HUDEP-2 (cell line): Measurements from ENCODE around the gene DNAL4.

ENCODE experiments used
- DNase-seq, 76 experiments: peaks; one replicate each; lab custom pipeline; 2025; ENCODE audit not compliant: unreplicated experiment in 76 of 76; lab: John Stamatoyannopoulos, UW

The DNAL4 gene

DNA sequence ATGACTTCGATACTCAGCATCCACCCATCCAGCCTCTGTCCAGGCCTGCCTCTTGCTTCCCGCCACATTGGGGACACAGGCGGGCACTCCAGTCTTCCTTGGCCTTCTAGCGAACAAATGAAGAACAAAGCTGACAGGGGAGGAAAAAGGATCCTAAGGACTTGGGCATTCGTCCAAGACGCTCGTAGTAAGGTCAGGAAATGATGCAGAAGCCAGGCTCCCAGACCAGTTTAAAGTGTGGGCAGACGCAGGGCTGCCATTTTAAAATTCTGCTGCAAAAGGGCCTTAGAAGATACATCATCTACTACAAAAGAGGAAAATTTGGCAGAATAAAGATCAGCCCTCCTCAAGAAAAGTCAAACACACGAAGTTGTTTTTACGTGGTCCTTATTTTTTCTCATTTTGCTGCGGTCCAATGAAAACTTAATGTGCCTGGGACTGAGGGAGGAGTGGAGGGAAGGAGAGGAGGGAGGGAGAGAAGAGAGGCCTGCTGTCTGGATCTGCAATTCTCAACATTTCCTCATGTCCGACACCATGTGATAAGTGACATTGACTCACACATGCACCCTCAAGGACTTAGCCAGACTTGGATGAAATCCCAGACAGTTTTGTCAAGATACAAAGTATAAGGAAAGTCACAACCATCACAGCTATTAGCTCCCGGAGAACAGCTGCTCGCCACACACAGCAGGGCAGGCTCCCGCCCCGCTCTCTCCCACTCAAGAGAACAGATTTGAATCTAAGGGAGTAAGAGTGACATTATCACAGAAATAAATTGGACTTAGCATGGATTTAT is 5.7 kb downstream of the DNAL4 start:
- DNase-seq: no peak

GRCh38 chr22:38786631-38787030 is 7.3 kb downstream of the DNAL4 start:
- DNase-seq: no peak

DNA sequence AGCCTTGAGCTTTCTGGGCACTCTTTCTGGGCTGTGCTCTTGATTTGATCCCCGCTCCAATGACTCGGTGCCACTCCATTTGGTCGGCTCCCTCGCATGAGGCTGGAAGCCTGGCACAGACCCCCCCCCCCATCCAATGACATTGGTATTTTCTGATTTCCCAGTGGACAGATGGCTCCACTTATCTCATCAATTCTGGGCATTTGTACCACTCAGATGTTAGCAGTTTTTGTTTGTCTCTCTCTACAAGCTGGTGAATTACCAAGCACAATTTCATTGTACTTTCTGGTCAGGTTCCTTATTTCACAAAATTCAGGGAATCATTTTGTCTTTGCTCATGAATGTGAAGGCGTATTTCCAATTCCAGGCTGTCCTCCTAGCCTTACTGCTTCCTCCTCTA is 9.1 kb downstream of the DNAL4 start:
- no peak for DNase-seq

DNA sequence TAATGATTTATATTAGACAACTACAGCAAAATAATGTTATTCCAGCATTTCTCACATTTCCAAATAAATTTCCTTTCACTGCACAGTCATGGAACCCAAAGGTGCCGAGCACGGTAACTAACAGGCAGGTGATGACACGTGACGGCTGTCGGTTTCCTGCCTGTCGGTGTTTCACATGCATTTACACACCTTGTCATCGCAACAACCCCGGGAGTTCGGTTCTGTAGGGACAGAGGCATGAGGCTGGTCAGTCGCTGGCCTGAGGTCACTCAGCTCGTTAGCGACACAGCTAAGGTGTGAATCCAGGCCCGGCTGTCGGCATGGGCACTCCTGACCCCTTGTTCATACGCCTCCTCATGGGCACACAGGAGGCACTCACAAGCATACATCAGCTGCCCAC is 9.9 kb downstream of the DNAL4 start:
- no peak for DNase-seq

DNA sequence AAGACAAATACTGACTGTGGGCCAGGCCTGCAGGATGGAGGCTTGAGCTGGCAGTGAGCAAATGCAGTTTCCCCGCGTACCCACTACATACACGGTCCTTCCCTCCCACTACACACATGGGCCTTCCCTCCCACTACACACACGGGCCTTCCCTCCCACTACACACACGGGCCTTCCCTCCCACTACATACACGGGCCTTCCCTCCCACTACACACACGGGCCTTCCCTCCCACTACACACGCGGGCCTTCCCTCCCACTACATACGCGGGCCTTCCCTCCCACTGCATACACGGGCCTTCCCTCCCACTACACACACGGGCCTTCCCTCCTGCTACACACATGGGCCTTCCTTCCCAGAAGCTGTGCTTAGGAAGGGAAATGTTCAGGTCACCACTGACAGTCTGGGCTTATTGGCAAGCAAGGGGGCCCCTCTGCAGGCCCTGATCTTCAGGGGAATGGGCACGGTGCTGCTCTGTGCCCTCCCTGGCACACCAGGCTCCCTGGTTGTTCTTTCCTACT is 10.8 kb downstream of the DNAL4 start:
- no peak for DNase-seq

GRCh38 chr22:38782402-38783094 is 11.4 kb downstream of the DNAL4 start:
- no peak for DNase-seq

GRCh38 chr22:38781033-38781432 is 12.9 kb downstream of the DNAL4 start:
- no peak for DNase-seq

- DNase-seq: no peak
These were observed 16.8 kb downstream of the DNAL4 start for GRCh38 chr22:38777087-38777671.

DNA sequence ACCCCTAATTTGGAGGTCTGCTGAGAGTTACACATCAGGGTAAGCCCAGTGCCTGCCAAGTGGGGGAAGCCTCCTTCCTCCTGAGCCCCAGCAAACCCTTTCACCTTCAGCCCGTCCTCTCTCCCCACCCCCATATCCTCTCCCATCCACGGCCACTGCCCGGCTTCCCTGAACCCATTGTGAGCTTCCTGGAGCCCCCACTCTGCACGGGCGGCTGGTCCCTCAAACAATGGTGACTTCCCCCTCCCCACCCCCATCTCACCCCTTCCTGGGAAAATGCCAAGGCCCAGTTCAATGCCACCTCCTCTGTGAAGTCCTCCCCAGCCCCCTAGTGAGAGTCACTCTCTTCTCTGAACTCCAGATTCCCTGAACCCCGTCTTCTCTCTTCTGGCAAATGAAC is 17.9 kb downstream of the DNAL4 start:
- DNase-seq: no peak

DNA sequence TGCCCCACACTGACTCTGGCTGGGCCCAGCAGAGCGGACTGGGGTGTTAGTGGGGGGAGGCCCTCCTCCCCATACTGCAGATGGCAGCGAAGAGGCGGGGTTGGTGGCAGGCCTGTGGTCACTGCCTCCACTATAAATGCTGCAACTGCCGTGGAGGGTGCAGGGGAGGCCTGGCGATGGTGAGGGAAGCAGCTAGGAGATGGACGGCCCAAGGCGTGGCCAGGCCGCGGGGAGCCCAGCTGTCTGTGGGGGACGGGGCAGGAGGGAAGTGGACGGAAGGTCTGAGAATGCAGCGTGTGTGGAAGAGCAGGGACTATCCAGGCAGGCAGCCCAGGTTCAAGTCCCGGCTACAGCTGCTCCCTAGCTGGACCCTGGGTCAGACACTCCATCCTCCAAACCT is 18.3 kb downstream of the DNAL4 start:
- DNase-seq: no peak

DNA sequence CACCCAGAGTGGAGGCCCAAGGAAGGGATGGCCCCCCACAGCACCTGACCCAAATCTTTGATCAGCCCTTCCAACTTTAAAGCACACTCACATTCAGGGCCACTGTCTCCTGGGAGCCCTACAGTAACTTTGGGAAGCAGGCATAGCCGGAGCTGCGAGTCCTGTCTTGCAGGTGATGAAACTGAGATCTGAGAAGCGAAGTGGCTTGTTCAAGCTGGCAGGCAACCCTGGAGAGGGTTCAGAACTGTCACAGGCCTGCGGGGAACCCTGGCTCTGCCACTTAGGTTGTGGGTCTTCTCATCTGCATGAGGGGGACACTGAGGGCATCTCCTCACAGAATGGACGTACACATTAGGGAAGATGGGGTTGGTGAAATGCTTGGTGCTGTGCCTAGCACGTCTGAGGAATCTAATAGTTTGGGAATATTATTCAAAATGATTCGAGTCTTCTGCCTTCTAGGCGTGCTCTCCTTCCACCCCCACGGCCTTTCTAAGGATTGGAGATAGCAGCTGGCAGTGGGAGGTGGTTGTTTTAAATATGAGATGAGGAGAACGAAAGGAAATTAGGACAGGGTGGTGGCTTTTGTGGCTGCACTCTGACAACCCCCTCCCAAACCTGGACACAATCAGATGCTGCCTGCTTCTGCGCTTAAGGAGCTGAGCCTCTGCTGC is 19.3 kb downstream of the DNAL4 start:
- no peak for DNase-seq

DNA sequence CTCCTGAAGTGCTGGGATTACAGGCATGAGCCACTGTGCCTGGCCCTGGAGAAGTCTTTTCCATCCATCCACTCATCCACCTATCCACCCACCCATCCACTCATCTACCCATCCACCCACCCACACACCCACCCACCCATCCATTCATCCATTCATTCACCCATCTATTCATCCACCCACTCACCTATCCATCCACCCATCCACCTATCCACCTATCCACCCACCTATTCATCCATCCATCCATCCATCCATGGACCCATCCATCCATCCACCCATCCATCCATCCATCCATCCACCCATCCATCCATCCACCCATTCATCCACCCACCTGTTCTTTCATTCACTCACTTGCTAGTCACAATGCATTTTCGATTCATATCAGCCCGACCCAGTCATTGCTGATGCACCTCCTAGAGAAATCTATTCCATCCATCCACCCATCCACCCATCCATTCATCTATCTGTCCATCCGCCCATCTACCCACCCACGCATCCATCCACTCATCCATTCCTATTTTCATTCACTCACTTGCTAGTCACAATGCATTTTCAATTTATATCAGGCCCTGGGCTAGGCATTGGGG is 20.5 kb downstream of the DNAL4 start:
- DNase-seq: no peak

GRCh38 chr22:38772623-38772873 is 21.4 kb downstream of the DNAL4 start:
- no peak for DNase-seq

DNA sequence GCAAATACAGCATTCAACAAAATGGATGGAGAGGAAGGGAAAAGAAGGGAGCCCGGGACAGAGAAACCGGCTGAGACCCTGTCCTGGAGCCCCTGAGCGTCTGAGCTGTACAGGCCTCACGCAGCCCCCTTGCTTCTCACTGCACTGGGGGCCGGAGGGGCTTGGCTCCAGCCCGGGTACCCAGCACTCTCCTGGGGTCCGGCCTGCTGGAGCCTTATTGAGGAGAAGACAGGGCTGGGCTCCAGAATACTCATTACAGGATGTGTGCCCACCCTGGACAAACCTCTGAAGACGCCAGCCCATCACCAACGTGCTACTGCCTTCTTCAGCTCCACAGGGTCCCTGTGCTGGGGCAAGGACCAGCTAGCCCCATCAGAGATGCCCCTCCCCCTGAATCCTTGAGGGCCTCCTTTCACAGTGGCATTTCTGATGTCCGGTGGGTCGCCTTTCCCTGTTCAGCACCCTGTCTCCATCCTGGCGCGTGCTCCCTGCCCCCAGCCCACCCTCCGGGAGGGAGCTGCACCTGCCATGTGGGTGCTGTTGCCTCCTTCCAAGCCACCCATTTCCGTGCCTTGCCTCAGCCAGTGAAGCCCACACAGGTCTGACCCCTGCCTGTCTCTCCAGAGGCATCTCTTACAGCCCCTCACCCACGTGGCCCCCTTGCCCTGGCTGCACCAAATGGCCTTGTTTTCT is 23.5 kb downstream of the DNAL4 start:
- no peak for DNase-seq

- no peak for DNase-seq
These were observed 25.9 kb downstream of the DNAL4 start for GRCh38 chr22:38768036-38768435.

- no peak for DNase-seq
These were observed 26.6 kb downstream of the DNAL4 start for GRCh38 chr22:38767313-38767712.

DNA sequence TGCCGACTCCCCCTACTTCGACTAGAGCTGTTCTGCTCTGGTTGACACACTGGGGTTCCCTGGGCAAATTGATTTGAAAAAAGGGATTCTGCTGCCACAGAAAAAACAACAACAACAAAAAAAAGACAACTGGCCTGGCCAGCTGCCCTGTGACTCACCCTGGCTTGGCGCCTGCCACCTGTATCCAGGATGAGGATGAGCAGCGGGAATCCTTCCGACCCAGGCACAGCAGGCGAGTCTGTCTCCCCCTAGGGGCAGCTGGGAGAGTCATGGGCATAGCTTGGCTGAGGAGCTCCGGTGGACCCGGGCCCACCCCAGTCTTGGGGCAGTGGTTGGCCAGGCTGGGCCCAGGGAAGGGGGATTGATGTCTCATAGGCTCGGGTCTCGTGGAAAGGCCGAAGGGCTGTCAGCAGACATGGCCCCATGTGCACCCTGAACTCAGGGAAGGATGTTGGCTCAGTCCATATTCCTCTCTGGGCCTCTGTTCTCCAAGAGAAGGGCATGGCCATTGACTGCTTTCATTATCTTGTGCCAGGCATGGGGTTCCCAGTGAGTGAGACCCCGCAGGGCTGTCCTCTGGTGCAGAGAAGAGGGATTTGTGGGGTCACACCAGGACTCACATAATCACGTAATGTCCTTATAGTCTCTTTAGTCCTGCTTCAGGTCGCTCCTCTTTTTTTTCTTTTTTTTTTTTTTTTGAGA is 27.7 kb downstream of the DNAL4 start:
- peak in 8 of 76 experiments; percentile 11 to 26 (median 14) for DNase-seq

DNA sequence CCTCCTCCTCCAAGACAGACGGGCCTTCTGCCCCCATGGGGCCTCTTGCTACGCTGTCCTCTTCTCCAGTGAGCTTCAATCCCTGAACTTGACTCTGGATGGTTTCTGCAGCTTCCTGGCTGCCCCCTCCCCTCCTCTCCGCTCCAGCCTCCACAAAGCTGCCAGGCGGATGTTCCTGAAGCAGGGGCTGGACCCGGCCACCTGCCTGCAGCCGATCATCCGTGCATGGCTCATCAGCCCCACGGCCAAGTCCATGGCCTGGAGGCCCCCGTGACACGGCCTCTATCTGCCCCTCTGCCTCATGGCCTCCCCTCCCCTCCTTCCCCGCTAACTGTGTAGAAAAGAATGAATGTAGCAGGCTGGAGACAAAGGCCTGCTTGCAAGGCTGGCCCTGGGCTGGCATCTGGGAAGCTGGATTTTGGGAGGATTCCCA is 31.4 kb downstream of the DNAL4 start:
- no peak for DNase-seq

- no peak for DNase-seq
These were observed 32.5 kb downstream of the DNAL4 start for GRCh38 chr22:38761202-38762162.
